RWPE2 (cell line): ENCODE results near the gene DEFB132.

Source experiments
- ATAC-seq: fragments of 200-7000 bp; cut with Tn5 transposase; 3 replicates; pipeline ENCODE4 v1.9.1; 2021; ENCODE audit warnings: low read depth
- DNase-seq: peaks from one replicate; pipeline ENCODE4 v3.0.0-alpha.2; 2020; ENCODE audit warnings: low spot score
- H3K27ac ChIP-seq: fragments of 450-650 bp; 2 replicates; pipeline ENCODE4 v1.5.1; 2017; ENCODE audit warnings: mild to moderate bottlenecking; ENCODE audit not compliant: poor library complexity, severe bottlenecking
- H3K27me3 ChIP-seq: fragments of 250-450 bp; sonication (Bioruptor Pico); 2 replicates; pipeline ENCODE4 v1.5.1; 2021; ENCODE audit warnings: mild to moderate bottlenecking, moderate library complexity; ENCODE audit not compliant: insufficient read depth, poor library complexity, severe bottlenecking
- H3K36me3 ChIP-seq: fragments of 250-450 bp; sonication (Bioruptor Pico); 2 replicates; pipeline ENCODE4 v1.5.1; 2020; ENCODE audit warnings: low read depth, mild to moderate bottlenecking, moderate library complexity
- H3K4me1 ChIP-seq: fragments of 250-450 bp; sonication (Bioruptor Pico); 2 replicates; pipeline ENCODE4 v1.5.1; 2021; ENCODE audit warnings: mild to moderate bottlenecking, moderate library complexity; ENCODE audit not compliant: insufficient read depth, poor library complexity, severe bottlenecking
- H3K4me3 ChIP-seq: fragments of 250-450 bp; sonication (Bioruptor Pico); 2 replicates; pipeline ENCODE4 v1.5.1; 2021; ENCODE audit warnings: mild to moderate bottlenecking, moderate library complexity; ENCODE audit not compliant: severe bottlenecking
- H3K9me3 ChIP-seq: fragments of 250-450 bp; sonication (Bioruptor Pico); 2 replicates; pipeline ENCODE4 v1.5.1; 2021; ENCODE audit warnings: mild to moderate bottlenecking, moderate library complexity; ENCODE audit not compliant: severe bottlenecking
- TF ChIP-seq, protein P1 (sequence below): fragments of 450-650 bp; IDR thresholded peaks from one replicate; pipeline ENCODE4 v1.5.1; 2017; ENCODE audit warnings: mild to moderate bottlenecking, moderate library complexity; ENCODE audit not compliant: poor library complexity, severe bottlenecking

The DEFB132 gene

DNA sequence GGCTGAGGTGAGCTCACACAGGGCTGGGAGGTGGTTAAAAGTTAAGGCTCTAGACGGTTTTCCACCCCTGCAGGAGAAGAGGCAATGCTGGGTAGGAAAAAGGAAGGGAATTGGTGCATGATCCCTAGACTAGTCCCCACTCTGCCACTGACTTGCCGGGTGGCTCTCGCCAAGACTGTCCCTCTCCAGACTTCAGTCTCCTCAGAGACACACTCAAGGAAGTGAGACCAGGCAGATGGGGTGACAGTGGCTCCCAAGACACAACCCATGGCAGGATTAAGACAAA, 19.9 kb downstream of the DEFB132 start:
- TF ChIP-seq, protein P1, sequence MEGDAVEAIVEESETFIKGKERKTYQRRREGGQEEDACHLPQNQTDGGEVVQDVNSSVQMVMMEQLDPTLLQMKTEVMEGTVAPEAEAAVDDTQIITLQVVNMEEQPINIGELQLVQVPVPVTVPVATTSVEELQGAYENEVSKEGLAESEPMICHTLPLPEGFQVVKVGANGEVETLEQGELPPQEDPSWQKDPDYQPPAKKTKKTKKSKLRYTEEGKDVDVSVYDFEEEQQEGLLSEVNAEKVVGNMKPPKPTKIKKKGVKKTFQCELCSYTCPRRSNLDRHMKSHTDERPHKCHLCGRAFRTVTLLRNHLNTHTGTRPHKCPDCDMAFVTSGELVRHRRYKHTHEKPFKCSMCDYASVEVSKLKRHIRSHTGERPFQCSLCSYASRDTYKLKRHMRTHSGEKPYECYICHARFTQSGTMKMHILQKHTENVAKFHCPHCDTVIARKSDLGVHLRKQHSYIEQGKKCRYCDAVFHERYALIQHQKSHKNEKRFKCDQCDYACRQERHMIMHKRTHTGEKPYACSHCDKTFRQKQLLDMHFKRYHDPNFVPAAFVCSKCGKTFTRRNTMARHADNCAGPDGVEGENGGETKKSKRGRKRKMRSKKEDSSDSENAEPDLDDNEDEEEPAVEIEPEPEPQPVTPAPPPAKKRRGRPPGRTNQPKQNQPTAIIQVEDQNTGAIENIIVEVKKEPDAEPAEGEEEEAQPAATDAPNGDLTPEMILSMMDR, result no peak
- Histone ChIP-seq H3K4me3 (no peak overlapping the region), H3K36me3 (no peaks in the 10 kb centered on the region), H3K9me3 (no peaks in the 10 kb centered on the region), H3K4me1 (no peaks in the 10 kb centered on the region), H3K27ac (no peak overlapping the region), H3K27me3 (no peaks in the 10 kb centered on the region)
- ATAC-seq (no peak), DNase-seq (no peak)

DNA sequence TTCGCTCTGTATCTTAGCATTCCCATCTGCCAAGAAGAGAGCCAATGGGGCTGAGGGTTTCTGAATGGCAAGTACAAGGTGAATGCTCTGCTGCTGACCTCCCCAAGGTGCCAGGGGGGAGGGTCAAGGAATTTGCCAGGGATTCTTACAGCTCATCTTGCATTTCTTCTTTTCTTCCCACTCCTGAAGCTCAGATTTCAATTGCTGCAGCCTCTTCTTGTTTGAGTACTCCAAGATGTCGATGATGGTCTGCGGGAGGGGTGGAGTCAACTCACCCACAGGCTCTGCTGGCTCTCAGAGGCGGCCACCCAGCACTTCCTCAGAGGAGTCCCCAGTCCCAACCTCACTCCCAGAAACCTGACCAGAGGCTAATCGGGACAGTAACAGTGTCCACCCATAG, 20.7 kb downstream of the DEFB132 start:
- Histone ChIP-seq H3K36me3 (no peaks in the 10 kb centered on the region), H3K9me3 (no peaks in the 10 kb centered on the region), H3K27me3 (no peaks in the 10 kb centered on the region), H3K27ac (no peak overlapping the region), H3K4me3 (no peak overlapping the region), H3K4me1 (no peaks in the 10 kb centered on the region)
- TF ChIP-seq, protein P1, result no peak
- DNase-seq, result no peak
- no peak for ATAC-seq

DNA sequence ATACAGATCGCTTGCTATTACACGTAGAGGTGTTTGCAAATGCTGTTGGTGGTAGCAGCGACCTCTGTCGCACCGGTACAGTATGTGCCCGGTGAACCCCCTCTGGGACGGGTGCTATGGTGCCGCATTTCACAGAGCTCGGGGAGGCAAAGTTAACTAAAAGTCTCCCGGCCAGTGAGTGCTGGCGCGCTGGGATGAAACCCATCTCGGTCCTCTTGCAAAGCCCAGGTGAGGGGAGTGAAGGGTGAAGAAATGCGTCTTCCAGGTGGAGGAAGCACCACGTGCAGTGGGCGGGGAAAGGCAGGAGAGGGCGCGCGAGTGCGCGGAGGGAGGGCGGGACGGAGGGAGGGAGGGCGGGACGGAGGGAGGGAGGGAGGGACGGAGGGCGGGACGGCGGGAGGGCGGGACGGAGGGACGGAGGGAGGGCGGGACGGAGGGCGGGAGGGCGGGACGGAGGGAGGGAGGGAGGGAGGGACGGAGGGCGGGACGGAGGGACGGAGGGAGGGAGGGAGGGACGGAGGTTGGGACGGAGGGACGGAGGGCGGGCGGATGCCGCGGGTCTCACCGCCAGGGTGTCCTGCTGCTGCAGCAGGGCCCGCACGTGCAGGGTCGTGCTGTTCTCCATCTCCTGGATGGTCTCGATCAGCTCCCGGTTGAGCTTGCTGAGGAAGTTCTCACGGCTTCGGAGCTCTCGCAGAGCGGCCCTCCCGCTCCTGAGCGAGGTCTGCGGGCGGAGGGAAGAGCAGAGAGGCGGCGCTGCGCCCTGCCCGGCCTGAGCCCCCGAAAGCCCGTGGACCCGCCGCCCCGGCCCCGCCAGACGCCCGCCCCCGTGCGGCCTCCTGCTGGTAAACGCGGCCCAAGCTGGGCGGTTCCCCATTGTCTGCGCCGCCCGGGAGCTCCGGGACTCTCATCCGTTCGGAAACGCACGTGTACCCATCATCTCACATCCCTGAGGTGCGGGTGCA, 21.4 kb downstream of the DEFB132 start:
- Histone ChIP-seq H3K36me3 (no peaks in the 10 kb centered on the region), H3K27ac (no peak overlapping the region), H3K9me3 (no peaks in the 10 kb centered on the region), H3K4me3 (no peak overlapping the region), H3K27me3 (no peaks in the 10 kb centered on the region), H3K4me1 (no peaks in the 10 kb centered on the region)
- TF ChIP-seq, protein P1, result peak; percentile 40
- peak; percentile 70 for ATAC-seq
- DNase-seq, result no peak

DNA sequence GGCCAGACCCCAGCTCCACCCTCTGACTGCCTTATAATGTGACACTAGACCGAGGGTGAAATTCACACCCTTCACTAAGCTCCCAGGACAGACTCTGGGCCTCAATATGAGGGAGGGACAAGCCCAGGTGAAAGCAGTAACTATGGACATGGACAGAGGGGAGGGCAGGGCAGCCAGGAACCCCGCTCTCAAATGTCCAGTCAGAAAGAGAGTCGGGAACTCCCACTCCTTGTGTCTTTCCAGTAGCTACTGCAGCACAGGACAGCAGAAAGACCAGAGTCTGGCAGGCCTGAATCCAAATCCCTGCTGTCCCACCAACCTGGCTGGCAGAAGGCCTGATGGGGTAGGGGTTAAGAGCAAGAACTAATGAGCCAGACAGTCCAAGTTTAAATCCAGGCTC, 26.6 kb downstream of the DEFB132 start:
- Histone ChIP-seq H3K27me3 (no peaks in the 10 kb centered on the region), H3K4me3 (no peak overlapping the region), H3K9me3 (no peaks in the 10 kb centered on the region), H3K4me1 (no peaks in the 10 kb centered on the region), H3K36me3 (no peaks in the 10 kb centered on the region), H3K27ac (no peak overlapping the region)
- TF ChIP-seq, protein P1, result no peak
- no peak for DNase-seq
- no peak for ATAC-seq

DNA sequence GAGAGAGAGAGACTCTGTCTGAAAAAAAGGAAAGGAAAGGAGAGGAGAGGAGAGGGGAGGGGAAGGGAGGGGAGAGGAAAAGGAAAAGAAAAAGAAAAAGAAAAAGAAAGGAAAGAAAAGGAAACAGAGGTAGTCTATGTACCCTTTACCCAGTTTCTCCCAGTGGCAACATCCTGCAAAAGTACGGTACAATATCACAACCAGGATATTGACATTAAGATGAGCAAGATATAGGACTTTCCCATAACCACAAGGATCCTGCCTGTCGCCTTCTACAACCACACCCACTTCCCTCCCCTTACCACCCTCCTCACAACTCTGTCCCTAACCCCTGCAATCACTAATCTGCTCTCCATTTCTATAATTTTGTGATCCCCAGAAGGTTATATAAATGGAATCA, 29.0 kb downstream of the DEFB132 start:
- Histone ChIP-seq H3K9me3 (no peaks in the 10 kb centered on the region), H3K27me3 (no peaks in the 10 kb centered on the region), H3K36me3 (no peaks in the 10 kb centered on the region), H3K4me1 (peaks cover 4% of the 10 kb centered on the region), H3K27ac (no peak overlapping the region), H3K4me3 (no peak overlapping the region)
- TF ChIP-seq, protein P1, result no peak
- DNase-seq (no peak), ATAC-seq (no peak)
